Psoas muscle (tissue), 8 donors: ENCODE measurements around the gene TMEM266. TPM values are rescaled to one million over a fixed set of nuclear protein-coding genes. Genes with fewer than 3 reads are reported as not detected.

Experiments
- ATAC-seq, 4 donors: fragments of 200-7000 bp; cut with Tn5 transposase; one replicate each; pipeline ENCODE4 v1.9.1; 2020; ENCODE audit warnings: moderate library complexity in 3 of 4, mild to moderate bottlenecking in 2 of 4
- DNase-seq, 2 donors: peaks; one replicate each; pipeline ENCODE4 v3.0.0-alpha.2; 2020
- H3K27ac ChIP-seq: fragments of 200-600 bp; one replicate; pipeline ENCODE4 v1.8.0; 2022
- H3K27me3 ChIP-seq, 3 donors: fragments of 200-600 bp in 1 of 3; one replicate each; pipeline versions ENCODE4 v1.6.1 to v1.8.0; 2013 to 2022; ENCODE audit warnings: low read length in 2 of 3, mild to moderate bottlenecking in 2 of 3, moderate library complexity in 1 of 3; ENCODE audit not compliant: insufficient read depth in 3 of 3
- H3K36me3 ChIP-seq, 2 donors: fragments of 200-600 bp in 1 of 2; one replicate each; pipeline versions ENCODE4 v1.6.1 to v1.8.0; 2013 to 2022; ENCODE audit warnings: low read depth in 1 of 2, mild to moderate bottlenecking in 1 of 2, moderate library complexity in 1 of 2; ENCODE audit not compliant: insufficient read depth in 1 of 2
- H3K4me1 ChIP-seq: fragments of 200-600 bp; one replicate; pipeline ENCODE4 v1.8.0; 2022
- H3K4me3 ChIP-seq: fragments of 200-600 bp; one replicate; pipeline ENCODE4 v1.8.0; 2022; ENCODE audit warnings: mild to moderate bottlenecking
- H3K9me3 ChIP-seq: fragments of 200-600 bp; one replicate; pipeline ENCODE4 v1.8.0; 2022
- CTCF ChIP-seq: fragments of 200-600 bp; IDR thresholded peaks from one replicate; pipeline ENCODE4 v1.8.0; 2022; ENCODE audit warnings: antibody characterized with exemption
- WGBS, 3 donors: extraction: QIAGEN DNeasy Blood & Tissue Kit; methylation state at CpG; one replicate each; pipeline versions ENCODE4 v1.1.6 to v1.1.7; 2013; 5-methylcytosine and 5-hydroxymethylcytosine counted together
- intact Hi-C, 2 donors: fragments of 100-400 bp; cut with DNase I; formaldehyde crosslinking; loops; one replicate each; pipeline versions ENCODE4 v1.11.0 to v1.14.2; 2022
- polyA plus RNA-seq, 3 donors: library from polyadenylated mRNA; stranded (reverse); fragments of 200-250 nt; gene quantifications; one replicate each; pipeline ENCODE4 v1.2.3, GENCODE V29; 2013
- total RNA-seq, 4 donors: library from RNA; stranded (reverse); fragmentation: NEBNext Ultra II Directional in 2 of 4; extraction: Animal tissue kit (Norgen Biotek cat#: 25700) in 2 of 4; gene quantifications; one replicate each; pipeline versions ENCODE4 v1.2.1 to v1.2.4, GENCODE V29; 2021 to 2023
- donor health status: healthy with polysubstance abuse.
- donor health status: DM: no; HTN: no; CAD: no; lungs with moderate emphysema.
- donor health status: Bipolar disorder and iron deficiency.
- donor health status: healthy.
- donor health status: DM: yes; HTN: yes; CAD: no.
- donor health status: DM: no; HTN: no; CAD: no.
- donor health status: DM: no; HTN: no; CAD: no.
- donor health status: DM: yes; HTN: yes; CAD: no.

Gene TMEM266
- total and polyA plus RNA-seq, 7 donors, result 0.87 to 12.1 (median 5.6) TPM

- Histone ChIP-seq H3K27me3 (no peaks in the 10 kb centered on the region), H3K4me3 (no peak overlapping the region), H3K27ac (no peak overlapping the region), H3K9me3 (no peaks in the 10 kb centered on the region), H3K36me3 (no peaks in the 10 kb centered on the region), H3K4me1 (peaks cover 37% of the 10 kb centered on the region)
- intact Hi-C loops, result loop anchor here (2.0 to 10.0 kb wide), 3 partner anchors 139 to 675 kb away; no protein-coding TSS in a partner anchor
- peak in 3 of 4 donors; percentile 11 to 21 (median 16) for ATAC-seq
- WGBS, 3 donors, result 41 to 64% (median 43%) methylated on average over 12 of the region's 12 CpGs
- TF ChIP-seq CTCF, result no peak
- no peak for DNase-seq
Observed at GRCh38 chr15:76190070-76190564, 130.3 kb downstream of the TMEM266 start.

GRCh38 chr15:76190751-76191538, 131.2 kb downstream of the TMEM266 start:
- H3K36me3 ChIP-seq, result no peaks in the 10 kb centered on the region
- intact Hi-C loops, result loop anchor here (2.0 to 10.0 kb wide), 3 partner anchors 138 to 674 kb away; no protein-coding TSS in a partner anchor
- WGBS, 3 donors, result 20 to 21% (median 21%) methylated on average over 34 of the region's 34 CpGs
- peak; percentile 79 for TF ChIP-seq CTCF
- no peaks in the 10 kb centered on the region for H3K27me3 ChIP-seq
- peak; percentile 86 to 89 (median 88) for ATAC-seq
- no peak overlapping the region for H3K27ac ChIP-seq
- no peak overlapping the region for H3K4me3 ChIP-seq
- peak; percentile 84 to 91 for DNase-seq
- peaks cover 42% of the 10 kb centered on the region for H3K4me1 ChIP-seq
- H3K9me3 ChIP-seq, result no peaks in the 10 kb centered on the region

- DNase-seq (no peak), ATAC-seq (no peak)
- Histone ChIP-seq H3K4me1 (peaks cover 44% of the 10 kb centered on the region), H3K27ac (no peak overlapping the region), H3K9me3 (no peaks in the 10 kb centered on the region), H3K27me3 (no peaks in the 10 kb centered on the region), H3K36me3 (no peaks in the 10 kb centered on the region), H3K4me3 (no peak overlapping the region)
- 51 to 59% (median 57%) methylated on average over 51 to 55 of the region's 55 CpGs for WGBS, 3 donors
- intact Hi-C loops, result loop anchor here (2.0 to 10.0 kb wide), 3 partner anchors 137 to 673 kb away; no protein-coding TSS in a partner anchor
- no peak for TF ChIP-seq CTCF
Observed at GRCh38 chr15:76191539-76192244, 131.9 kb downstream of the TMEM266 start.

- Histone ChIP-seq H3K27me3 (no peaks in the 10 kb centered on the region), H3K36me3 (no peaks in the 10 kb centered on the region), H3K4me1 (peaks cover 47% of the 10 kb centered on the region), H3K4me3 (no peak overlapping the region), H3K27ac (no peak overlapping the region), H3K9me3 (no peaks in the 10 kb centered on the region)
- intact Hi-C loops, result loop anchor here (5.0 to 10.0 kb wide), 2 partner anchors 140 to 672 kb away; no protein-coding TSS in a partner anchor
- peak in 1 of 2 donors; percentile 50 for DNase-seq
- no peak for ATAC-seq
- TF ChIP-seq CTCF, result no peak
- 85 to 90% (median 86%) methylated on average over 8 of the region's 8 CpGs for WGBS, 3 donors
Observed at GRCh38 chr15:76192715-76193114, 132.9 kb downstream of the TMEM266 start.
